ENCODE measurements around the gene YEATS4. TPM values are rescaled to one million over a fixed set of nuclear protein-coding genes. Genes with fewer than 3 reads are reported as not detected.

Gene YEATS4
- total RNA-seq, 1 donor from 2014 or later: 32.1 TPM

GRCh38 chr12:69331909-69332684 is 27.4 kb upstream of the YEATS4 start:
- no peak for DNase-seq (ENCODE audit: low read depth)
- H3K27me3 ChIP-seq (ENCODE audit: control insufficient read depth, insufficient read depth, low read length): no peaks in the 10 kb centered on the region
- FAIRE-seq: no peak
- no peaks in the 10 kb centered on the region for H3K36me3 ChIP-seq (ENCODE audit: control insufficient read depth, insufficient read depth, low read length)
- no peak for TF ChIP-seq CTCF (IDR thresholded peaks at IDR 0.05; ENCODE audit: insufficient read depth, low read length, severe bottlenecking)
- H3K4me3 ChIP-seq (ENCODE audit: low read depth, low read length): no peak overlapping the region

GRCh38 chr12:69332815-69333358 is 26.7 kb upstream of the YEATS4 start:
- FAIRE-seq: no peak
- TF ChIP-seq CTCF (IDR thresholded peaks at IDR 0.05; ENCODE audit: insufficient read depth, low read length, severe bottlenecking): no peak
- DNase-seq (ENCODE audit: low read depth): no peak
- Histone ChIP-seq H3K36me3 (ENCODE audit: control insufficient read depth, insufficient read depth, low read length) (no peaks in the 10 kb centered on the region), H3K4me3 (ENCODE audit: low read depth, low read length) (no peak overlapping the region), H3K27me3 (ENCODE audit: control insufficient read depth, insufficient read depth, low read length) (no peaks in the 10 kb centered on the region)

GRCh38 chr12:69334158-69334557 is 25.4 kb upstream of the YEATS4 start:
- H3K27me3 ChIP-seq (ENCODE audit: control insufficient read depth, insufficient read depth, low read length): no peaks in the 10 kb centered on the region
- H3K36me3 ChIP-seq (ENCODE audit: control insufficient read depth, insufficient read depth, low read length): no peaks in the 10 kb centered on the region
- no peak for TF ChIP-seq CTCF (IDR thresholded peaks at IDR 0.05; ENCODE audit: insufficient read depth, low read length, severe bottlenecking)
- DNase-seq (ENCODE audit: low read depth) (no peak), FAIRE-seq (no peak)
- no peak overlapping the region for H3K4me3 ChIP-seq (ENCODE audit: low read depth, low read length)

GRCh38 chr12:69337311-69338090 is 22.0 kb upstream of the YEATS4 start:
- Histone ChIP-seq H3K36me3 (ENCODE audit: control insufficient read depth, insufficient read depth, low read length) (no peaks in the 10 kb centered on the region), H3K27me3 (ENCODE audit: control insufficient read depth, insufficient read depth, low read length) (no peaks in the 10 kb centered on the region), H3K4me3 (ENCODE audit: low read depth, low read length) (no peak overlapping the region)
- no peak for TF ChIP-seq CTCF (IDR thresholded peaks at IDR 0.05; ENCODE audit: insufficient read depth, low read length, severe bottlenecking)
- DNase-seq (ENCODE audit: low read depth): no peak
- no peak for FAIRE-seq

GRCh38 chr12:69338120-69338859 is 21.3 kb upstream of the YEATS4 start:
- Histone ChIP-seq H3K4me3 (ENCODE audit: low read depth, low read length) (no peak overlapping the region), H3K27me3 (ENCODE audit: control insufficient read depth, insufficient read depth, low read length) (no peaks in the 10 kb centered on the region), H3K36me3 (ENCODE audit: control insufficient read depth, insufficient read depth, low read length) (no peaks in the 10 kb centered on the region)
- no peak for TF ChIP-seq CTCF (IDR thresholded peaks at IDR 0.05; ENCODE audit: insufficient read depth, low read length, severe bottlenecking)
- no peak for DNase-seq (ENCODE audit: low read depth)
- no peak for FAIRE-seq
